SK-N-SH (cell line): ENCODE data around the gene CHKB. TPM values are rescaled to one million over a fixed set of nuclear protein-coding genes. Genes with fewer than 3 reads are reported as not detected.

Experiments used
- CTCF ChIA-PET: fragments of 300-600, 350-600 bp; formaldehyde crosslinking; extraction: SDS; loops from one replicate; lab custom pipeline; 2021; lab: Yijun Ruan, JAX
- POLR2A ChIA-PET: fragments of 350-600 bp; sonication (Branson Sonifier 250); formaldehyde crosslinking; extraction: SDS; loops from one replicate; lab custom pipeline; 2020; ENCODE audit warnings: antibody characterized with exemption, inconsistent platforms; lab: Yijun Ruan, JAX
- DNase-seq: peaks from one replicate; pipeline ENCODE4 v3.0.0; 2012
- H2AFZ ChIP-seq: fragments of 200-600 bp; sonication (generic); 2 replicates; pipeline ENCODE4 v1.8.1; 2016; ENCODE audit warnings: antibody characterized with exemption, mild to moderate bottlenecking, low read depth
- H3F3A ChIP-seq: fragments of 200-600 bp; sonication (generic); replicated peaks from 2 replicates; pipeline ENCODE3; 2016; ENCODE audit warnings: antibody characterized with exemption, mild to moderate bottlenecking; ENCODE audit not compliant: insufficient read depth
- H3K27ac ChIP-seq, 2 experiments: fragments of 200-500 bp in 1 of 2; fragments of 200-600 bp in 1 of 2; sonication (Bioruptor generic) in 1 of 2; sonication (generic), shearing (Covaris generic) in 1 of 2; 2 replicates each; pipeline versions ENCODE4 v1.5.1 to v1.6.1; 2014 to 2016; ENCODE audit warnings: low read depth in 2 of 2, inconsistent platforms in 1 of 2, low read length in 1 of 2, mild to moderate bottlenecking in 1 of 2, mixed read lengths in 1 of 2
- H3K27me3 ChIP-seq: fragments of 200-600 bp; sonication (generic), shearing (Covaris generic); 2 replicates; pipeline ENCODE4 v1.6.1; 2016; ENCODE audit warnings: mixed run types; ENCODE audit not compliant: insufficient read depth
- H3K36me3 ChIP-seq, 2 experiments: fragments of 200-500 bp in 1 of 2; fragments of 200-600 bp in 1 of 2; sonication (Bioruptor generic) in 1 of 2; sonication (generic) in 1 of 2; replicated peaks in 1 of 2; 2 replicates each; pipeline versions ENCODE3 to v1.5.1; 2014 to 2016; ENCODE audit warnings: low read length in 1 of 2, mild to moderate bottlenecking in 1 of 2; ENCODE audit not compliant: insufficient read depth in 2 of 2, control insufficient read depth in 1 of 2
- H3K4me1 ChIP-seq, 2 experiments: fragments of 200-500 bp in 1 of 2; fragments of 200-600 bp in 1 of 2; sonication (Bioruptor generic) in 1 of 2; sonication (generic), shearing (Covaris generic) in 1 of 2; 2 replicates each; pipeline versions ENCODE4 v1.5.1 to v1.6.1; 2014 to 2016; ENCODE audit warnings: low read depth in 1 of 2, low read length in 1 of 2, mixed run types in 1 of 2; ENCODE audit not compliant: insufficient read depth in 2 of 2, control insufficient read depth in 1 of 2
- H3K4me2 ChIP-seq: fragments of 200-600 bp; sonication (generic), shearing (Covaris generic); 2 replicates; pipeline ENCODE4 v1.6.1; 2017; ENCODE audit warnings: mixed run types
- H3K4me3 ChIP-seq, 2 experiments: fragments of 200-500 bp in 1 of 2; fragments of 200-600 bp in 1 of 2; sonication (Bioruptor generic) in 1 of 2; sonication (generic), shearing (Covaris generic) in 1 of 2; 2 replicates each; pipeline versions ENCODE4 v1.5.1 to v1.8.1; 2014 to 2016; ENCODE audit warnings: low read depth in 2 of 2, inconsistent platforms in 1 of 2, low read length in 1 of 2, mild to moderate bottlenecking in 1 of 2, mixed read lengths in 1 of 2, moderate library complexity in 1 of 2
- H3K79me2 ChIP-seq: fragments of 200-600 bp; sonication (generic); 2 replicates; pipeline ENCODE4 v1.8.1; 2017; ENCODE audit warnings: mild to moderate bottlenecking; ENCODE audit not compliant: insufficient read depth
- H3K9ac ChIP-seq: fragments of 200-600 bp; sonication (generic); 2 replicates; pipeline ENCODE4 v1.6.1; 2017; ENCODE audit warnings: mixed run types
- H3K9me2 ChIP-seq: fragments of 200-600 bp; sonication (generic); 2 replicates; pipeline ENCODE4 v1.6.1; 2017; ENCODE audit warnings: mixed run types
- H3K9me3 ChIP-seq: fragments of 200-600 bp; sonication (generic); 2 replicates; pipeline ENCODE4 v1.6.1; 2017; ENCODE audit warnings: mixed run types, mild to moderate bottlenecking, moderate library complexity
- H4K20me1 ChIP-seq: fragments of 200-600 bp; sonication (generic); 2 replicates; pipeline ENCODE4 v1.6.1; 2017; ENCODE audit warnings: mild to moderate bottlenecking, mixed run types; ENCODE audit not compliant: insufficient read depth
- EZH2phosphoT487 ChIP-seq: fragments of 200-600 bp; sonication (generic); IDR thresholded peaks from 2 replicates; pipeline ENCODE4 v1.6.1; 2017; ENCODE audit warnings: low read depth, mixed run types, mild to moderate bottlenecking, antibody characterized with exemption, moderate library complexity, borderline replicate concordance
- MEF2A ChIP-seq: IDR thresholded peaks from 2 replicates; pipeline ENCODE4 v1.4.0; 2012; ENCODE audit warnings: low read depth, borderline replicate concordance
- REST ChIP-seq: IDR thresholded peaks from 2 replicates; pipeline ENCODE4 v1.6.1; 2012; ENCODE audit warnings: mild to moderate bottlenecking, low read depth, low read length, moderate library complexity
- RXRA ChIP-seq: IDR thresholded peaks from 2 replicates; pipeline ENCODE4 v1.4.0; 2012; ENCODE audit warnings: low read depth, mild to moderate bottlenecking, borderline replicate concordance
- SIN3A ChIP-seq: IDR thresholded peaks from 2 replicates; pipeline ENCODE4 v1.6.1; 2012; ENCODE audit warnings: low read depth, mild to moderate bottlenecking, low read length, moderate library complexity, borderline replicate concordance
- WGBS: methylation state at CpG from one replicate; pipeline ENCODE4 v1.1.6; 2017; ENCODE audit warnings: low lambda C conversion rate; 5-methylcytosine and 5-hydroxymethylcytosine counted together
- polyA plus RNA-seq, 3 experiments: library from polyadenylated mRNA; depleted of rRNA; stranded (reverse); fragments of >200 nt; gene quantifications; 2 replicates each; pipeline ENCODE4 v1.2.3, GENCODE V29; 2012

CHKB gene
- polyA plus RNA-seq, 1 of the 3 experiments (the other 2 are of a cell fraction): 39.6 TPM

- Histone ChIP-seq H3K9me3 (no peaks in the 10 kb centered on the region), H3K4me3 (peak overlapping the region in 1 of 2 experiments; percentile 56; a peak in 1 of 4 replicates), H2AFZ (no peak overlapping the region), H4K20me1 (no peaks in the 10 kb centered on the region), H3F3A (no peaks in the 10 kb centered on the region), H3K27me3 (no peaks in the 10 kb centered on the region), H3K9me2 (no peaks in the 10 kb centered on the region), H3K4me2 (no peak overlapping the region; the same call in 1 of the 2 replicates), H3K36me3 (no peaks in the 10 kb centered on the region), H3K27ac (peak overlapping the region in 1 of 2 experiments; percentile 2; a peak in 1 of 4 replicates), H3K4me1 (peaks cover 0 to 10% of the 10 kb centered on the region in 2 experiments; a peak in 1 of 4 replicates), H3K9ac (no peak overlapping the region), H3K79me2 (no peaks in the 10 kb centered on the region)
- ChIA-PET CTCF (interaction anchor here (0.7 to 2.4 kb wide), 8 partner anchors 12 to 361 kb away, joined by 3 to 17 read pairs (median 4); partner anchors contain the start of genes ARSA, SCO2 and SYCE3), POLR2A (interaction anchor here (0.6 to 1.5 kb wide), 6 partner anchors 11 to 94 kb away, joined by 3 to 7 read pairs (median 4); partner anchors contain the start of genes LMF2, SCO2 and SYCE3)
- DNase-seq: peak; percentile 36
- TF ChIP-seq EZH2phosphoT487 (no peak), RXRA (no peak), SIN3A (no peak)
- WGBS: 84% methylated on average over 9 of the region's 12 CpGs
Observed at GRCh38 chr22:50601669-50602337, 19.2 kb upstream of the CHKB start.

DNA sequence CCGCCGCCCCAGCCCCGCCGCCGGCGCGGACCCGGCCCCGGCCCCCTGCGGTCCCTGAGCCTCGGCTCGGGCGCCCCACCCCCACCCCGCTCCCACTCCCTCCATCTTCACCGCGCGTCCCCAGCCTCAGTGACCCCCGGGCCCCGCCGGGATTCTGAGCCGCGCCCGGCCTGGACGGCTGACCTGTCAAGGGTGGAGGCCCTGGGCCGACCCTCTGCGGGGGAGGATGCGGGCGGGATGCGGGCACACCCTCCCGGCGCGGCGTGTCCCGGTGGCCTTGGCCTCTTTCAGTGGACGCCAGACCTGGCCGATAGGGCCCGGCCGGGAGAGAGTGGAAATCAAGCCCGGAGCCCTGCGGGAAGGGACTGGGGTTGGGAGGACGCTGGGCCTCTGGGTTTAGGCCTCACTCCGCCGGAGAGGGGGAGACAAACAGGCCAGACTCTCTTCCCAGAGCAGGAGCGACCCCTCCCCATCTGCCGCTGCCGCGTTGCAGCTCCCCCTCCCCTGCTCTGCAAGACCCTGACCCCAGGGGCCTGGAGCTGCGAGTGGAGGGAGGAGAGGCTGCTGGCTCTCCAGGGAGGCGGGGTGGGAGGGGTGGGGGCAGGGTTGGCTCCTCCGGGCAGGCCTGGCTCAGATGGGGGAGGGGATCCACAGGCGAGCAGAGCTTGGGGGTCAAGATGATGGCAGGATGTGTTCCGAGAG, 18.5 kb upstream of the CHKB start:
- H3K9ac ChIP-seq: no peak overlapping the region
- H3K4me2 ChIP-seq: peak overlapping the region; percentile 73; the same call in 1 of the 2 replicates
- ChIA-PET CTCF (interaction anchor here (0.7 to 2.4 kb wide), 8 partner anchors 12 to 360 kb away, joined by 3 to 17 read pairs (median 4); partner anchors contain the start of genes ARSA, SCO2 and SYCE3), POLR2A (interaction anchor here (0.6 to 1.5 kb wide), 6 partner anchors 12 to 93 kb away, joined by 3 to 7 read pairs (median 4); partner anchors contain the start of genes LMF2, SCO2 and SYCE3)
- H3K79me2 ChIP-seq: no peaks in the 10 kb centered on the region
- 40% methylated on average over 8 of the region's 52 CpGs for WGBS
- no peak for TF ChIP-seq MEF2A
- TF ChIP-seq REST: peak; percentile 2; the same call in 1 of the 2 replicates
- H2AFZ ChIP-seq: no peak overlapping the region
- H3K9me3 ChIP-seq: no peaks in the 10 kb centered on the region
- H3F3A ChIP-seq: no peaks in the 10 kb centered on the region
- H4K20me1 ChIP-seq: no peaks in the 10 kb centered on the region
- peaks cover 0 to 10% of the 10 kb centered on the region in 2 experiments; a peak in 1 of 4 replicates for H3K4me1 ChIP-seq
- H3K9me2 ChIP-seq: no peaks in the 10 kb centered on the region
- H3K27ac ChIP-seq: peak overlapping the region in 1 of 2 experiments; percentile 62; a peak in 2 of 4 replicates
- no peaks in the 10 kb centered on the region for H3K27me3 ChIP-seq
- H3K4me3 ChIP-seq: peak overlapping the region in 1 of 2 experiments; percentile 56; a peak in 3 of 4 replicates
- H3K36me3 ChIP-seq: no peaks in the 10 kb centered on the region
- peak; percentile 90 for DNase-seq
